CD4-positive, alpha-beta T cell treated with Interleukin-6 at 100 ng/mL for 8 hours (primary cell): ENCODE measurements around the gene FRMD7.
"Not testable (repeated sequence)": the region's sequence is repeated elsewhere in the genome, so short reads cannot be mapped to it uniquely, and the experiment has no call there.

Experiments used
- DNase-seq: peaks from one replicate; pipeline ENCODE4 v3.0.0-alpha.2; 2020; ENCODE audit warnings: mixed read lengths, low spot score

The FRMD7 gene, protein sequence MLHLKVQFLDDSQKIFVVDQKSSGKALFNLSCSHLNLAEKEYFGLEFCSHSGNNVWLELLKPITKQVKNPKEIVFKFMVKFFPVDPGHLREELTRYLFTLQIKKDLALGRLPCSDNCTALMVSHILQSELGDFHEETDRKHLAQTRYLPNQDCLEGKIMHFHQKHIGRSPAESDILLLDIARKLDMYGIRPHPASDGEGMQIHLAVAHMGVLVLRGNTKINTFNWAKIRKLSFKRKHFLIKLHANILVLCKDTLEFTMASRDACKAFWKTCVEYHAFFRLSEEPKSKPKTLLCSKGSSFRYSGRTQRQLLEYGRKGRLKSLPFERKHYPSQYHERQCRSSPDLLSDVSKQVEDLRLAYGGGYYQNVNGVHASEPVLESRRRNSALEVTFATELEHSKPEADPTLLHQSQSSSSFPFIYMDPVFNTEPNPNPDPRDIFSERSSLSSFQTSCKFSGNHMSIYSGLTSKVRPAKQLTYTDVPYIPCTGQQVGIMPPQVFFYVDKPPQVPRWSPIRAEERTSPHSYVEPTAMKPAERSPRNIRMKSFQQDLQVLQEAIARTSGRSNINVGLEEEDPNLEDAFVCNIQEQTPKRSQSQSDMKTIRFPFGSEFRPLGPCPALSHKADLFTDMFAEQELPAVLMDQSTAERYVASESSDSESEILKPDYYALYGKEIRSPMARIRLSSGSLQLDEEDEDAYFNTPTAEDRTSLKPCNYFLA

DNA sequence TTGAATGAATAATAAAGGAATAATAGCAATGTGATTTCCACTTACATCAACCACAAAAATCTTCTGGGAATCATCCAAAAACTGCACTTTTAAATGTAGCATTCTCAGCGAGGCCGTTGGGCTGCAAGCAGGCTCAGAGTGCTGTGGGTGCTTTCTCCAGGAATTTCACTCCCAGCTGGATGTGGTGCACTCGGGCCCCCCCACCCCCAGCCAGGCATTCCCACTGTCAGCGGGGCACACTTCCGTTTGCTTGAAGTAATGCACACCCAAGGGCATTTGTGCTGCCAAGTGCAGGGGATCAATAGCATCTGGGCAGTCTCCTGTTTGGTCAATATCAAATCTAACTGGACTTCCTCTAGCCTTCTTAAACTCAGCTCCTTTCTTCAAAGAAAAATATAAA lies at the start of gene FRMD7:
Gene FRMD7 (minus strand): TSS at position 278 of the 400 bp plus-strand sequence. CDS start 176 bp downstream, at position 102.
- no peak for DNase-seq

DNA sequence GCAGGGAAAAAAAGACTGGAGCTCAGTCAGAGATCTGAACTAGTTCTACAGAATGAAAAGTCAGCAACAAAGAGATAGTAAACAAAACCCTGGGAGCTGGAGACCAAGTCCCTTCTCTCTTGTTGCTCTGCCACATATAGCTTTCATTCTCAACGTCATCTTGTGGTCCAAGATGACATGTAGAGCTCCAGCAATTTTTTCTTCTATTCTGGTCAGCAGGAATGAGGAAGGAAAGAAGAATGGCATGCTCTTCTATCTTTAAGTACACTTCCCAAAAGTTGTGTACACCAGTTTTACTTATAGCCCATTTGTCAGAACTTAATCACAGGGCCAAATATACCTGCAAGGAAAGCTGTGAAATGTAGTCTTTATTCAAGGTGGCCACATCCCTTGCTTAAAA lies 45.8 kb upstream of the FRMD7 start:
- DNase-seq: no peak

DNA sequence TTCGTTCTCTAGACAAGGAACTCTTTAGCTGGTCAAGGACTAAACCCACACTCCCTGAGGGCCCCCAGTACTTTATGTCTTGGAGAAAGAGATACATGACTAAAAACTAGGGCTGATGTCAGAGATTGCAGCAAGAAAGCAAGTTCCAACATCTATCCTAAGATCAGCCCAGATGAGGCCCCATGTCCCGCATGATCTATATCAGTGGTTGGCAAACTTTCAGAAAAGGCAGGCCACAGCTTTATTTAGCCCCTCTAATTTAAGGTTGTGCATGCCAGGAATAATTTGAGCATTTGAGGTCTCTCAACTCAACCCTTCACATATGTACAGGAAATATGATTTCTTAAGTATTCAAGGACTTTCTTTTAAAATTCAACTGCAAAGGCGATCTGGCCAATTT lies 44.1 kb upstream of the FRMD7 start:
- DNase-seq: no peak

DNA sequence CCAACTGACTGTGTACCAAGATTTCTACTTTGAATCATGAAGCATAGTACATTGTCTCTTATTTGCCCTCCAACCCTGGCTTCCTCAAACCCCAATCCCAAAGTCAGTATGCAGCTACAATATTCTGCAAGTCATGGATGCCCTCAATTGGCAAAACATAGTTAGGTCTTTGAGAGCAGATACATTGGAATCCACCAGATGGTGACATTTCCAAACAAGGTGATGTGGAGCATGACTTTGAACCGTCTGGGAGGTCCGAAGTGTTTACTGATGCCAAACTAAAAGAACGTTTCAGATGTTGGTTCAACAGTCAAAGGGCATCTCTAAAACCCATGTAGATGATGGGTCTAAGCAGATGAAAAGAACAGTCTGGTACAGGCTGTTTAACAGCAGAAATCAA lies 43.7 kb upstream of the FRMD7 start:
- no peak for DNase-seq

DNA sequence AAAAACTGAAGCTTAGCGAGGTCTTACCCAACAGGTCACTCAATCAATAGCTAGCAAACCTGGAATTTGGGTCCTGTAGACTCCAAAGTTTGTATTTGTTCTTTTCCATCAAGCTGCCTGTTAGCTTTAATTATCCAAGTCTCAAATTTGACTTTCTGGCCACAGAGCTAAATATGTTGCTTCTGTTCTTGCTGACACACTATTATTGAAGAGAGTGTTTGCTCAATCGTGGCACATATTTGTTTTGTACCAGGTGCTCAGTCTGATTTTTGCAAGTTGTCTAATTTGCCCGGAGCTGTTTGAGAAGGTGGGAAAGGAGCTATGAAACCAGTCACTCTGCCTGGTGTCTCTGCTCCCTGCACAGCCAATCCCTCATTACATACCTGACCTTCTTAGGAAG lies 41.7 kb upstream of the FRMD7 start:
- DNase-seq: no peak

DNA sequence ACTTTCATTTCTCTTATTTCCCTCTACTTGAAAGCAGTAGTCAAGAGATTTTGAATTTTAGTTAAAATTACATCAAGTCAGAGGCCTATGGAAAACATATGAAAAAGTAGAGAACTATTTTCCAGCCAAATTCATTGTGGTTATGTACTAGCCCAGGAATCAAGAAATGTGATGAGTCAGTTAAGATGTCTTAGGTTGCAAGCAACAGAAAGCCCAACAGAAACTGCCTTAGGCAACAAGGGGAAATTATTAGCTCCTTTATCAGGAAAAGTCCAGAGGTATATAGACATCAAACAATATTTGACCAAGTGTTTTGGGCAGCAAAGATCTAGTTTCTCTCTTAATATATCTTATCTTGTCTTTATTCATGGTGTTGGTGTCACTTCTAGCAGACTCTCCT lies 37.8 kb upstream of the FRMD7 start:
- DNase-seq: no peak

DNA sequence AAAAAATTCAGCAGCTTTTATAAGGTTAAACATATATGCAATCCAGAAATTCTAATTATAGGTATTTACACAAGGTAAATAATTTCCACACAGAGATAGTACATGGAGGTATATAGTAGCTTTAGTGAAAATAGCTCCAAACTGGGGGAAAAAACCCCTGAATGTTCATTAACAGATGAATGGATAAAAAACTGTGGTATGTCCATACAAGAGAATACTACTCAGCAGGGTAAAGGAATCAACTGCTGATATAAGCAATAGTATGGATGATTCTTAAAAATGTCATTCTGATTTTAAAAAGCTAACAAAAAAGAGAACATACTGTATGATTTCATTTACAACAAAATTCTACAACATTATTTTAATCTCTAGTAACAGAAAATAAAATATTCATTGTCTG lies 37.2 kb upstream of the FRMD7 start:
- DNase-seq: no peak

DNA sequence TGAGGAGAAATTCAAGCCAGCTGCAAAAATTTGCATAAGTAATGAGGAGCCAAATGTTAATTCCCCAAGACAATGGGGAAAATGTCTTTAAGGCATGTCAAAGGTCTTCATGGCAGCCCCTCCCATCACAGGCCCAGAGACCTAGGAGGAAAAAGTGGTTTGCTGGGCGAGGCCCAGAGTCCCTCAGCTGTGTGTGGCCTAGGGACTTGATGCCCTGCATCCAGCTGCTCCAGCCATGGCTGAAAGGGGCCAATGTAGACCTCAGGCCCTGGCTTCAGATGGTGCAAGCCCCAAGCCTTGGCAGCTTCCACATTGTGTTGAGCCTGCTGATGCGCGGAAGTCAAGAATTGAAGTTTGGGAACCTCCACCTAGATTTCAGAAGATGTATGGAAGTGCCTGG lies 35.3 kb upstream of the FRMD7 start:
- DNase-seq: not testable (repeated sequence)

DNA sequence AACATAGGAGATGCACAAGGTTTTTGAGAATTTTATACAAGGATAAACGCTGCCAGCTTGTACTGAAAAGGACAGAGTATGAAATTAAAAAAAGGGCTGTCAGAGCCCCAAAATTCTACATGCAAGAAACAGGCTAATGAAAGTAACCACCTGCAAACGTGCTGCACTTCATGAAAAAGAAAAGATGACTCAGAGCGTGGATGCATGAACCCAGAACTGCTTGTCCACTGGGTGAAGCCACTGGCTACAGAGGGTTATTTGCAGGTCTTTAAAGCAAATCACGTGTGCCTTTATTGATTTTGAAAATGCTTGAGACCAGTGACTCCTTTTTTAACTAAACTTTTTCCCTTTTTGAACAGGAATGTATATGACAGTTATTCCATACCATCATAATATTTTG lies 25.3 kb upstream of the FRMD7 start:
- no peak for DNase-seq

DNA sequence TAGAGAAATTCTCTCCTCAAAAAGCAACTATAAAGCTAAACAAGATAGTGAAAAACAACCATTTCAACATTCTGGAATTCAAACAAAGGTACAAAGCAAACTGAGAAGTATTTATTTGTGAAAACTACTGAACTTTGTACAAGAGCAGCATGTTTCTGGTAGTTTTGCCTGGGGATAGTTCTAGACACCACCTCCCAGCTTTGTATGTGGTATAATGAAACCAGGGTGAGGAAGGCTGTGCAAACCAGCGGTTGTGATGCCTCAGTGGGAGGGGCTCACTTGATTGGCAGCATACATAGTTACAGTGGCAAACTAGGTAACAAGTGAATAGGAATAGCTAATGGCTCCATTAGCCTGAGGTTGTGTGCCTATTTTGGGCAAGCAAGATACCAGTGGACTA lies 18.6 kb upstream of the FRMD7 start:
- no peak for DNase-seq

DNA sequence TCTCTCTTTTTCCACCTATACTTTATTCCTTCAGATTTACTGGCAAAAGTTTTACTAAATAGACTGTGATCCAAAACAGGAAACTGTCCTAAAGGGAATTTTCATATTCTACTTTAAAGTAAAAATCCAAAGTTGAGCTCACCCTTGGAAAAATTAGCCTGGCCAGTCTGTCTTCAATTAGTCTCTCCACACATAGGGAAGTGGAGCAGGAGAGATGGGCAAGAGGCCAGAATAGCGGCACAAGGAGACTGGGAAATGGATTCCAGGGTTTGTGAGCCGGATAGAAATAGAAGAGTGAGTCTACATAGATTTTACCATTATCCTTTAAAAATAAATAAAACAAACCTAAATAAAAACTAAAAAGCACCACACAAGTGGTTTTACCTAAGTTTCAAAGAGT lies 16.2 kb upstream of the FRMD7 start:
- no peak for DNase-seq

DNA sequence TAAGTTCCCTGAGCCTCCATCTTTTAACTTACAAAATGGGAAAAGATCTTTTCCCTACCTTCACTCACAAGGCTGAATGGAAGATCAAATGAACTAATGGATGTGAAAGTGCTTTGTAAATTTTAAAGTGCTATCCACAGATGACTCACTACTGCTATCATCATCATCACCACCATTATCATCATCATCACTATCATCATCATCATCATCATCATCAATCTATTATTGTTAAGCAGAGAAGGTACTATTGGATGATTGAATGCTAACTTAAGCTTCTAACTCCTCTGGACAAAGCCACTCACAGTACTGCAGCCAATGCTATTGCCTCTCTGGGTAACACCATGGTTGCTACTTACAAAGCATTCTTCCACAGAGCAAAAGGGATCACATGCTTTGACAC lies 1.9 kb downstream of the FRMD7 start:
- DNase-seq: no peak

DNA sequence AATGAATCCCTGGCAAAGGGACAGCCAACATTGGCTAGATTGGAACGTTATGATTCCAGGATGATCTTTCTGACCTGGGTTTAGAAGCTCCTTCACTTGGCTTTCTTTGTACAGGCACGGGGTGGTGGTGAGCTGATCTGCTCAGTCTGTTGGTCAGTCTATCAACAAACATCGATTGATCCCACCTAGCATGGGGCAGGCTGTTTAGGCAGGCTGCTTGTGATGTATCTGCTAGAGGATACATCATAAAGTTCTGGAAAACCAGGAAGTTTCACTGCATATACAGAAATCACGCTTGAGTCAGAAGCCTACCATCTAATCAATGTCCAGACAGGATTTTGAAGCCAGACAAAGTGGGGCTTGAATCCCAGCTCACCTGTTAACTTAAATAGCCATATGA lies 6.9 kb downstream of the FRMD7 start:
- DNase-seq: no peak

DNA sequence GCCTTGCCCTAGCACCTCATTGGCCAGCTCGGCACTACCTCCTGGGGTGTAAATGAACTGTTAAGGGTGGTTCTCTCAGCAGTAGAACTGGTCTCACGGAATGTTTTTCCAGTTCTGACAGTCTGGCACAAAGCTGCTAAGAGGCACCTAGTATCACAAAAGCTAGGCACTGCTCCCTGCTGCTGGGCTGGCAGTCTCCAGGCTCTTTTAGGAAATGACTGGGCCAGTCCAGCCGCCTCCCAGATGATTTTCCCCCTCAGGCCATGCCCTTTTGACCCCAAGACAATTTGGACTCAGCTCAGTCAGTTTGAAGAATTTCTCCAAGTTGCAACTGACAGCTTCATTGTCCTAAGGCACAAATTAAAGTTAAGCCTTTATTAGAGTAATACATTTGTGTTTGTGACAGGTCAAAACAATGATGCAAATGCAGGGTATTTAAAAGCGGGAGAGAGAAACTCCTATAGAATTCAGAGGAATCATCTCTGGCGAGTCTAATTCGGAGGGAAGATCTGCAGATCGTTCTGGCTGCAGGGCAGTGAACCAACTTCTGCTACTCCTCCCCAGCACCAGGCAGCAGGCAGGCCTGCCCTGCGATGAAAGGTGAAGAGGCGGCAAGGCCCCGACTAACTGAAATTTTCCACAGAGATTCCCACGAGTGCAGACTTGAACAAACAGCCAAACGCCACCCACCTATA lies 7.9 kb downstream of the FRMD7 start:
- DNase-seq: no peak

DNA sequence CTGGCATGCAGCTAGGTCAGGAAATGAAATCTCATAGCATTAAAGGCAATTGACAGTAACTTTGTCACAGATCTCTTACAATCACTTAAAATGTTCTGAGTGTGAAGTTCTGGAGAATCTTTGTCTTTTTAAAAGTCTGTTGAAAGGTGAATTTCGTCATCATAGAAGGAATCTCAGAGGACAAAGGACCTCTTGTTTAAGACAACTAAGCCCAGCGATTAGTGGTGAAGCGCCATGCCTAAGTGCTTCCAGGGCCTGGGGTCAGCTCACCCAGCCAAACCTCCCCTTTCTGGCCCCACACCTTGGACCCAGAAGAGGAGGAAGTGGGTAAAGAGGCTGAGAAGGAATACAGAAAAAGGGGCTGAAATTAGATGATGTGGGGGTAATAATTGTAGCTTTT lies 8.5 kb downstream of the FRMD7 start:
- DNase-seq: no peak

DNA sequence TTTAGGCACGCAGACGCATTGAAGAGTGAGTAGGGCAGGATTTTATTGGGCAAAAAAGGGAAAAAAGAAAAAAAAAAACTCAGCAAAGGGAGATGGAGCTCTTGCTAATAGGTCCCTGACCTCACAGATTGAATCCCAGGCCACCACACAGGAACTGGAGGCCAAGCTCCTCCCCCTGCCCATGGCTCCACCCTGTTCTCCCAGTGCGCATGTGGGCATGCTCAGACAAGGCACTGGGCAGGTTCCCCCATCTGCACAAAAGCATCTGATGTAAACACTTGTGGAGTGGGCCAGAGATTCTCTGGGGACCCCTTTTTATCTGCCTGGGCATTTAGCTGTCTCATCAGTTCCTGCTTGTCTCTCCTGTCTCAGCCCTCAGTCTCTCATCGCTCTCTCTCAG lies 9.5 kb downstream of the FRMD7 start:
- DNase-seq: no peak

DNA sequence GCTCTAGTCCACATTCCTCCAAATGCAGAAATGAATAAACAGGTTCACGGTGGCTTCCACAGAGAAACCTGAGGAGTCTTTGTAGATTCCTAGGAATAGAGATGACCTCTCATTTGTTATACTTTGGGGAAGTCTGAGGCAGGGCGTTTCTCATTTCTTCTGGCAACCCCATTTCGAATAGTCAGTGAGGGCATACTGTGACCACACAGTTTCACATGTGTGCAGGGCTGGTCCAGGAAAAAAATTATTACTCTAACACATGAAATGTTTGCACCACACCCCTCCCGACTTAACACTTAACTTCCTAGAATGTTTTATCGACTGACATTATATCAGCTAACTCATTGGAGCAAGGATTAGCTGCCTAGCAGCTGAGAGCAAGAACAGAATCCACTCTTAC lies 12.0 kb downstream of the FRMD7 start:
- DNase-seq: no peak

DNA sequence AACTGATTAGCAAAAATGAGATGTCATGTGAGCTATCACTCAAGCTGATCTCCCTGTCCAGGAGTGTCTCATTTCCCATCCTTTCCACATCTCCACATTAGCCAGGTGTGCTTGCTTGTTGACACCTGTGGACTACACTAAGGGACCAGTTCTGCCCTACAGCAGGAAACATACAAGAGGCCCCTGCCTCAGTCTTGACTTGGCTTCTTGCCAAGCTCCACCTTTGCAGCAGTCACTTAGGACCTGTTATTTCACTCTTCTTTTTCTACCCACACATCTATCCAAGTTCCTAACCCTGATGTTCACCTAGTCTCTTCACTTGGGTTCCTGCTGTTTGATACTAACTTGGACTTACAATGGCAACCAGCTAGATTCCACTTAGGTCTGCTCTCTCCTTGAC lies 13.2 kb downstream of the FRMD7 start:
- DNase-seq: no peak

DNA sequence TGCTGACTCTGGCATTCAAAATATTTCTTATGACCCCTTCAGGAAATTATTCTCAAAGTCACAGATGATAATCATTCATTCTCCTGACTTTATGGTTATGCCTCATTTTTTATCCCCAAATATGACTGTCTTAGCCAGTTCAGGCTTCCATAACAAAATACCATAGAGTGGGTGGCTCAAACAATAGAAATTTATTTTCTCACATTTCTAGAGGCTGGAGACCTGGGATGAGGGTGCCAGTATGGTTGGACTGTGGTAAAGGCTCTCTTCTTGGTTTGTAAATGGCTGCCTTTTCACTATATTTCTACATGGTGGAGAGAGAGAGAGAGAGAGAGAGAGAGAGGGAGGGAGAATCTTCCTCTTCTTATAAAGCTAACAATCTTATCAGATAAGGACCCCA lies 20.5 kb downstream of the FRMD7 start:
- DNase-seq: no peak

DNA sequence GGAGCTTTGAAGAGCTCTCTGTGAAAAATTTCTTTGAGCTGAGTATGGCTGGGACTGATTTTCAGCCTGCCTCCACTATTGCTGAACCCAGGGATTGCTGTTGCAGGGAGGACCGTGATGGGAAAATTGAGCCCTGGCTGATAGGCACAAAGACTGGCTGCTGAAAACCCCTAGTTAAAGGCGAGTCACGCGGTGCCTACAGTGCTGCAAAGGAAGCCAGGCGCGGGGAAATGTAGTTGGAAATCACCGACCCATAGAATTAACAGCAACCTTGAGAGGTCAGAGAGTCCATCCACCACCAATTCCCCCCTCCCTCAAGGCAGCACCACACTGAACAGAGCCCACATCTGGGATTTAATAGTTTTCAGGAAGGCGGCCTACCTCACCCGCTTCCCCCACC lies 26.0 kb downstream of the FRMD7 start:
- DNase-seq: no peak

DNA sequence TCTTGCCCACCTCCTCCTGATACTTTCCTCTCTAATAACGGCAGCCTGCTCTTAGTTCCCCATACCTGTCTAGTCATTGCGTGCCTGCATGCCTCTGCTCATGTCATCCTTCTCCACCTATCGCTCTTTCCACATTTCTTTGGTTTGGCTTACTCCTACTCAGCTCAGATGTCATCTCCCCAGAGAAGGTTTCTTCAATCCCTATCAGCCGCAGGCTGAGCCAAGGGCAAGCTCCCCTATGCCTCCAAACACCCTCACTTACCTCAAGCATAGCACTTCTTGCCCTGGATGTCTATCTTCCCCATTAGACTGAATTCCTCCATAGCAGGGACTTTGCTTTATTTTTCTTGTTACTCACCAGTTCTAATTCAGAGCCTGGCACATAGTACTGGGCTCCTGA lies 26.6 kb downstream of the FRMD7 start:
- no peak for DNase-seq

DNA sequence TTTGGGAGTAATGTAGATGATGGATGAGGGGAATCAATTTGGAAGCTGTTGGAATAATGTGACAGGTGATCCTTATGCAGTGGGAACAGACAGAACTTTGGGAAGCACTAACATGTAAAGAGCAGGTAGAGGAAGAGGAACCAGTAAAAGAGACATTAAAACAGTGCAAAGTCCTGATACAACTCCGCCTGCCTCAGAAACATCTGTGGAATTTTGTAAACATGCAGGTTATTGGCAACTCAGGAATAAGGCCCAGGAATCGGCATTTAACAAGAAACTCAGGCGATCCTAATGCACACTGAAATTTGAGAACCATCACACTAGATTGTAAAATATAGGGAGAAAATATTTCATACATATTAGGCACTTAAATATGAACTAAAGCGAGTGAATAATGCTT lies 29.1 kb downstream of the FRMD7 start:
- DNase-seq: not testable (repeated sequence)

DNA sequence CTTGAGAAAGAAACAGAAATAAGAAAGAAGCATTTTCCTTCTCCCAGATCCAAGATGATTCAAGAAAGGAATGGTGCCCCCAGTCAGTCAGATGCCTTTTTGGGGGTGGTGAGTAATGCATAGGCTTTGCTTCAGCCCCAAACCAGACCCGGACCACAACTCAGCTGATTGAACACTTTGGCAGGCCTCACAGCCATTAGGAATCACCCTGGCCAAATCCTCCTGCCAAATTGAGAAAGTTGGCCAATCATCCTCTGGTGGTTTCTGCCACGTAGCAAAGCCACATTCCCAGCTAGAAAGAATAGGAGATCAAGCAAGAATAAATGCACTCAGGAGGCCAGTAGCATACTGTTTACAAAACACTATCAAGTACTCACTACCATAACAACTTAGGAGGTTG lies 33.7 kb downstream of the FRMD7 start:
- DNase-seq: no peak
